ENCODE results near the gene KRT71. TPM values are rescaled to one million over a fixed set of nuclear protein-coding genes. Genes with fewer than 3 reads are reported as not detected.
A peak's percentile ranks its signal among the peaks of the same experiment; 100 is the strongest.

KRT71 gene
- total RNA-seq, 1 experiment from 2014 or later, result not detected

GRCh38 chr12:52499806-52500560, 53.0 kb downstream of the KRT71 start:
- Histone ChIP-seq H3K4me2 (ENCODE audit: low read depth, low read length, poor library complexity, severe bottlenecking) (no peak overlapping the region), H4K20me1 (ENCODE audit: insufficient read depth, low read depth, low read length) (no peaks in the 10 kb centered on the region), H3K27ac (ENCODE audit: low read length) (no peak overlapping the region), H3K79me2 (ENCODE audit: low read length) (no peaks in the 10 kb centered on the region), H3K4me3 (ENCODE audit: low read length) (no peak overlapping the region), H3K4me1 (ENCODE audit: low read length) (peaks cover 21% of the 10 kb centered on the region), H3K9ac (ENCODE audit: low read length) (no peak overlapping the region), H3K9me3 (ENCODE audit: low read length) (no peaks in the 10 kb centered on the region), H3K27me3 (ENCODE audit: low read length) (no peaks in the 10 kb centered on the region), H3K36me3 (ENCODE audit: insufficient read depth, low read length) (no peaks in the 10 kb centered on the region), H3K9me2 (replicated peaks; ENCODE audit: insufficient read depth, low read length) (no peaks in the 10 kb centered on the region), H2AFZ (ENCODE audit: low read length) (no peak overlapping the region)
- no peak for DNase-seq

- no peak overlapping the region for H3K9ac ChIP-seq (ENCODE audit: low read length)
- peaks cover 21% of the 10 kb centered on the region for H3K4me1 ChIP-seq (ENCODE audit: low read length)
- no peak overlapping the region for H3K4me2 ChIP-seq (ENCODE audit: low read depth, low read length, poor library complexity, severe bottlenecking)
- no peaks in the 10 kb centered on the region for H4K20me1 ChIP-seq (ENCODE audit: insufficient read depth, low read depth, low read length)
- H3K27ac ChIP-seq (ENCODE audit: low read length), result no peak overlapping the region
- H3K79me2 ChIP-seq (ENCODE audit: low read length), result no peaks in the 10 kb centered on the region
- H2AFZ ChIP-seq (ENCODE audit: low read length), result no peak overlapping the region
- no peak overlapping the region for H3K4me3 ChIP-seq (ENCODE audit: low read length)
- no peaks in the 10 kb centered on the region for H3K27me3 ChIP-seq (ENCODE audit: low read length)
- H3K36me3 ChIP-seq (ENCODE audit: insufficient read depth, low read length), result no peaks in the 10 kb centered on the region
- H3K9me2 ChIP-seq (replicated peaks; ENCODE audit: insufficient read depth, low read length), result no peaks in the 10 kb centered on the region
- DNase-seq, result no peak
- H3K9me3 ChIP-seq (ENCODE audit: low read length), result no peaks in the 10 kb centered on the region
These were observed 54.0 kb downstream of the KRT71 start for GRCh38 chr12:52498946-52499345.

- H3K9ac ChIP-seq (ENCODE audit: low read length), result no peak overlapping the region
- H3K4me3 ChIP-seq (ENCODE audit: low read length), result no peak overlapping the region
- no peak overlapping the region for H2AFZ ChIP-seq (ENCODE audit: low read length)
- H3K9me2 ChIP-seq (replicated peaks; ENCODE audit: insufficient read depth, low read length), result no peaks in the 10 kb centered on the region
- no peaks in the 10 kb centered on the region for H3K79me2 ChIP-seq (ENCODE audit: low read length)
- DNase-seq, result no peak
- H3K27ac ChIP-seq (ENCODE audit: low read length), result no peak overlapping the region
- peaks cover 21% of the 10 kb centered on the region for H3K4me1 ChIP-seq (ENCODE audit: low read length)
- H3K36me3 ChIP-seq (ENCODE audit: insufficient read depth, low read length), result no peaks in the 10 kb centered on the region
- H3K9me3 ChIP-seq (ENCODE audit: low read length), result no peaks in the 10 kb centered on the region
- no peaks in the 10 kb centered on the region for H4K20me1 ChIP-seq (ENCODE audit: insufficient read depth, low read depth, low read length)
- H3K4me2 ChIP-seq (ENCODE audit: low read depth, low read length, poor library complexity, severe bottlenecking), result no peak overlapping the region
- no peaks in the 10 kb centered on the region for H3K27me3 ChIP-seq (ENCODE audit: low read length)
These were observed 55.0 kb downstream of the KRT71 start for GRCh38 chr12:52497975-52498374.

- no peak for DNase-seq
- H3K4me2 ChIP-seq (ENCODE audit: low read depth, low read length, poor library complexity, severe bottlenecking), result peak overlapping the region; percentile 26
- no peaks in the 10 kb centered on the region for H3K36me3 ChIP-seq (ENCODE audit: insufficient read depth, low read length)
- H3K4me1 ChIP-seq (ENCODE audit: low read length), result peaks cover 21% of the 10 kb centered on the region
- no peaks in the 10 kb centered on the region for H3K9me2 ChIP-seq (replicated peaks; ENCODE audit: insufficient read depth, low read length)
- H3K27ac ChIP-seq (ENCODE audit: low read length), result no peak overlapping the region
- H4K20me1 ChIP-seq (ENCODE audit: insufficient read depth, low read depth, low read length), result no peaks in the 10 kb centered on the region
- H3K4me3 ChIP-seq (ENCODE audit: low read length), result no peak overlapping the region
- H2AFZ ChIP-seq (ENCODE audit: low read length), result no peak overlapping the region
- H3K27me3 ChIP-seq (ENCODE audit: low read length), result no peaks in the 10 kb centered on the region
- H3K9me3 ChIP-seq (ENCODE audit: low read length), result no peaks in the 10 kb centered on the region
- no peak overlapping the region for H3K9ac ChIP-seq (ENCODE audit: low read length)
- H3K79me2 ChIP-seq (ENCODE audit: low read length), result no peaks in the 10 kb centered on the region
These were observed 56.3 kb downstream of the KRT71 start for GRCh38 chr12:52496590-52497071.

GRCh38 chr12:52496054-52496453, 56.9 kb downstream of the KRT71 start:
- Histone ChIP-seq H3K36me3 (ENCODE audit: insufficient read depth, low read length) (no peaks in the 10 kb centered on the region), H3K4me3 (ENCODE audit: low read length) (no peak overlapping the region), H3K79me2 (ENCODE audit: low read length) (no peaks in the 10 kb centered on the region), H3K4me1 (ENCODE audit: low read length) (peaks cover 21% of the 10 kb centered on the region), H3K27ac (ENCODE audit: low read length) (no peak overlapping the region), H3K9me2 (replicated peaks; ENCODE audit: insufficient read depth, low read length) (no peaks in the 10 kb centered on the region), H3K4me2 (ENCODE audit: low read depth, low read length, poor library complexity, severe bottlenecking) (peak overlapping the region; percentile 26), H3K9ac (ENCODE audit: low read length) (no peak overlapping the region), H4K20me1 (ENCODE audit: insufficient read depth, low read depth, low read length) (no peaks in the 10 kb centered on the region), H3K9me3 (ENCODE audit: low read length) (no peaks in the 10 kb centered on the region), H3K27me3 (ENCODE audit: low read length) (no peaks in the 10 kb centered on the region), H2AFZ (ENCODE audit: low read length) (no peak overlapping the region)
- no peak for DNase-seq

- no peak overlapping the region for H2AFZ ChIP-seq (ENCODE audit: low read length)
- H3K4me3 ChIP-seq (ENCODE audit: low read length), result no peak overlapping the region
- no peak for DNase-seq
- no peaks in the 10 kb centered on the region for H3K9me3 ChIP-seq (ENCODE audit: low read length)
- H3K27me3 ChIP-seq (ENCODE audit: low read length), result no peaks in the 10 kb centered on the region
- H3K9me2 ChIP-seq (replicated peaks; ENCODE audit: insufficient read depth, low read length), result no peaks in the 10 kb centered on the region
- no peaks in the 10 kb centered on the region for H3K36me3 ChIP-seq (ENCODE audit: insufficient read depth, low read length)
- H4K20me1 ChIP-seq (ENCODE audit: insufficient read depth, low read depth, low read length), result no peaks in the 10 kb centered on the region
- H3K9ac ChIP-seq (ENCODE audit: low read length), result no peak overlapping the region
- peaks cover 21% of the 10 kb centered on the region for H3K4me1 ChIP-seq (ENCODE audit: low read length)
- no peak overlapping the region for H3K27ac ChIP-seq (ENCODE audit: low read length)
- no peaks in the 10 kb centered on the region for H3K79me2 ChIP-seq (ENCODE audit: low read length)
- H3K4me2 ChIP-seq (ENCODE audit: low read depth, low read length, poor library complexity, severe bottlenecking), result no peak overlapping the region
These were observed 57.6 kb downstream of the KRT71 start for GRCh38 chr12:52495389-52495788.

- no peaks in the 10 kb centered on the region for H3K9me2 ChIP-seq (replicated peaks; ENCODE audit: insufficient read depth, low read length)
These were observed 58.4 kb downstream of the KRT71 start for GRCh38 chr12:52494518-52494917.

GRCh38 chr12:52494100-52494499, 58.8 kb downstream of the KRT71 start:
- Histone ChIP-seq H3K9me2 (replicated peaks; ENCODE audit: insufficient read depth, low read length) (no peaks in the 10 kb centered on the region), H3K9me3 (ENCODE audit: low read length) (no peaks in the 10 kb centered on the region)

More at GRCh38 chr12:52494518-52494917, 58.4 kb downstream of the KRT71 start:
- Histone ChIP-seq H2AFZ (ENCODE audit: low read length) (no peak overlapping the region), H3K4me1 (ENCODE audit: low read length) (peaks cover 21% of the 10 kb centered on the region), H3K27ac (ENCODE audit: low read length) (no peak overlapping the region), H3K4me3 (ENCODE audit: low read length) (no peak overlapping the region), H3K4me2 (ENCODE audit: low read depth, low read length, poor library complexity, severe bottlenecking) (no peak overlapping the region), H4K20me1 (ENCODE audit: insufficient read depth, low read depth, low read length) (no peaks in the 10 kb centered on the region), H3K36me3 (ENCODE audit: insufficient read depth, low read length) (no peaks in the 10 kb centered on the region), H3K27me3 (ENCODE audit: low read length) (no peaks in the 10 kb centered on the region), H3K9me3 (ENCODE audit: low read length) (no peaks in the 10 kb centered on the region), H3K79me2 (ENCODE audit: low read length) (no peaks in the 10 kb centered on the region), H3K9ac (ENCODE audit: low read length) (no peak overlapping the region)
- DNase-seq, result no peak

More at GRCh38 chr12:52494100-52494499, 58.8 kb downstream of the KRT71 start:
- Histone ChIP-seq H3K9ac (ENCODE audit: low read length) (no peak overlapping the region), H3K27ac (ENCODE audit: low read length) (no peak overlapping the region), H3K79me2 (ENCODE audit: low read length) (no peaks in the 10 kb centered on the region), H3K27me3 (ENCODE audit: low read length) (no peaks in the 10 kb centered on the region), H3K36me3 (ENCODE audit: insufficient read depth, low read length) (no peaks in the 10 kb centered on the region), H2AFZ (ENCODE audit: low read length) (no peak overlapping the region), H3K4me3 (ENCODE audit: low read length) (no peak overlapping the region), H3K4me1 (ENCODE audit: low read length) (peaks cover 21% of the 10 kb centered on the region), H4K20me1 (ENCODE audit: insufficient read depth, low read depth, low read length) (no peaks in the 10 kb centered on the region), H3K4me2 (ENCODE audit: low read depth, low read length, poor library complexity, severe bottlenecking) (no peak overlapping the region)
- DNase-seq, result no peak
